ENCODE data around the gene MAPK9. TPM values are rescaled to one million over a fixed set of nuclear protein-coding genes. Genes with fewer than 3 reads are reported as not detected.
A peak's percentile ranks its signal among the peaks of the same experiment; 100 is the strongest.

The MAPK9 gene
- total RNA-seq, 1 experiment from 2014 or later, result 93.1 TPM

DNA sequence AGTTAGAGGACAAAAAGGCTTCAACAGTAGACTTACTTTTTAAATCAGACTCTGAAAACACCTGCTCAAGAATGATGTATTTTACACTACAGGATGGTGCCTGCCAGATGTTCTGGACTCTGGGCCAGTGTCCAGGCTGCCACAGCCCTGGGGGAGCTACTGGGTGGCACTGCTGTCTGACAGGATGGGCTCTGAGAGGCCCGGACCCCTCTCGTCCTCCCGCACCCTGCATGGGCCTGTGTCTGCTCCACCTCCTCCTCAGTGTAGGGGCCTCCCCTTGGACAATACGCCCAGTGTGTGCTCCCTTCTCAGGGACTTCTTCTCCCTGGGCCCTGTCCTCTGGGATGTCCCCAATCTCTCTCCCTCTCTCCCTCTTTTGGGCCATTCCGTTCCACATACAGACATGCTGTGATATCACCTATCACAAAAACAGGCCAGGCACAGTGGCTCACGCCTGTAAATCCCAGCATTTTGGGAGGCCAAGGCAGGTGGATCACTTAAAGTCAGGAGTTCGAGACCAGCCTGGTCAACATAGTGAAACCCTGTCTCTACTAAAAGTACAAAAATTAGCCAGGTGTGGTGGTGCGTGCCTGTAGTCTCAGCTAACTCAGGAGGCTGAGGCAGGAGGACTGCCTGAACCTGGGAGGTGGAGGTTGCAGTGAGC lies 37.9 kb upstream of the MAPK9 start:
- POLR2A ChIA-PET, result no interaction called here
- Mint-ChIP-seq H3K27me3 (ENCODE audit: insufficient read depth, unreplicated experiment) (peaks cover 3% of the 10 kb centered on the region), H3K4me3 (ENCODE audit: unreplicated experiment) (no peak overlapping the region), H3K27ac (ENCODE audit: unreplicated experiment) (no peak overlapping the region), H3K9me3 (ENCODE audit: unreplicated experiment) (no peaks in the 10 kb centered on the region), H3K36me3 (ENCODE audit: insufficient read depth, unreplicated experiment) (no peaks in the 10 kb centered on the region), H3K4me1 (ENCODE audit: low read depth, unreplicated experiment) (no peaks in the 10 kb centered on the region)
- Histone ChIP-seq H3K36me3 (ENCODE audit: control insufficient read depth, insufficient read depth, low read length) (no peaks in the 10 kb centered on the region), H3K9me3 (no peaks in the 10 kb centered on the region), H3K4me1 (no peaks in the 10 kb centered on the region), H3K27me3 (replicated peaks; ENCODE audit: control insufficient read depth, insufficient read depth, low read length) (no peaks in the 10 kb centered on the region), H3K4me3 (ENCODE audit: low read depth, low read length) (no peak overlapping the region)
- TF ChIP-seq, protein P1, sequence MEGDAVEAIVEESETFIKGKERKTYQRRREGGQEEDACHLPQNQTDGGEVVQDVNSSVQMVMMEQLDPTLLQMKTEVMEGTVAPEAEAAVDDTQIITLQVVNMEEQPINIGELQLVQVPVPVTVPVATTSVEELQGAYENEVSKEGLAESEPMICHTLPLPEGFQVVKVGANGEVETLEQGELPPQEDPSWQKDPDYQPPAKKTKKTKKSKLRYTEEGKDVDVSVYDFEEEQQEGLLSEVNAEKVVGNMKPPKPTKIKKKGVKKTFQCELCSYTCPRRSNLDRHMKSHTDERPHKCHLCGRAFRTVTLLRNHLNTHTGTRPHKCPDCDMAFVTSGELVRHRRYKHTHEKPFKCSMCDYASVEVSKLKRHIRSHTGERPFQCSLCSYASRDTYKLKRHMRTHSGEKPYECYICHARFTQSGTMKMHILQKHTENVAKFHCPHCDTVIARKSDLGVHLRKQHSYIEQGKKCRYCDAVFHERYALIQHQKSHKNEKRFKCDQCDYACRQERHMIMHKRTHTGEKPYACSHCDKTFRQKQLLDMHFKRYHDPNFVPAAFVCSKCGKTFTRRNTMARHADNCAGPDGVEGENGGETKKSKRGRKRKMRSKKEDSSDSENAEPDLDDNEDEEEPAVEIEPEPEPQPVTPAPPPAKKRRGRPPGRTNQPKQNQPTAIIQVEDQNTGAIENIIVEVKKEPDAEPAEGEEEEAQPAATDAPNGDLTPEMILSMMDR (IDR thresholded peaks at IDR 0.05; ENCODE audit: insufficient read depth in 1 of 2, low read depth in 1 of 2, low read length in 1 of 2, severe bottlenecking in 1 of 2, unreplicated experiment in 1 of 2), result no peak
- DNase-seq, result no peak
- no TSS peak for BruUV-seq (replicated peaks)
- CTCF ChIA-PET, result interaction anchor here (1.8 to 1.9 kb wide), 3 partner anchors 16 to 141 kb away, joined by 5 to 19 read pairs (median 7); no protein-coding TSS in a partner anchor
- intact Hi-C loops (cut with micrococcal nuclease; ENCODE audit: unreplicated experiment), result loop anchor here (2.0 kb wide), 1 partner anchor 141 kb away; no protein-coding TSS in a partner anchor

DNA sequence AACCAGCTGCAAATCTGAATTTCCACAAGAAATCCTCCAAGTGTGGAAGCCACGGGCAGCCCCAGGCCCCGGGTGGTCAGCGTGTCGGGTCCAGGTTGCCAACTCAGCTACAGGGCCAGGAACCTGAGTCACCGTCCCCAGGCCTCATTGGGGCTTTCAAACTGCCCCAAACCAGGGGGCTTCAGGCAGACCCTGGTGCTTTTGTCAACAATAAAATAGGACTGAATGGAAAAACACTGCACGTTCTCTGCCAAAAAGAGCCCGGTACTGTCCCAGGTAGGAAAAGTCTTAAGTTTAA lies 37.2 kb upstream of the MAPK9 start:
- Mint-ChIP-seq H3K4me1 (ENCODE audit: low read depth, unreplicated experiment) (no peaks in the 10 kb centered on the region), H3K9me3 (ENCODE audit: unreplicated experiment) (no peaks in the 10 kb centered on the region), H3K4me3 (ENCODE audit: unreplicated experiment) (no peak overlapping the region), H3K27ac (ENCODE audit: unreplicated experiment) (no peak overlapping the region), H3K27me3 (ENCODE audit: insufficient read depth, unreplicated experiment) (peaks cover 3% of the 10 kb centered on the region), H3K36me3 (ENCODE audit: insufficient read depth, unreplicated experiment) (no peaks in the 10 kb centered on the region)
- no peaks in the 10 kb centered on the region for H3K36me3 ChIP-seq (ENCODE audit: control insufficient read depth, insufficient read depth, low read length)
- intact Hi-C loops (cut with micrococcal nuclease; ENCODE audit: unreplicated experiment), result loop anchor here (2.0 kb wide), 1 partner anchor 142 kb away; no protein-coding TSS in a partner anchor
- POLR2A ChIA-PET, result interaction anchor here (1.0 kb wide), 1 partner anchor 15 kb away, joined by 4 read pairs; no protein-coding TSS in a partner anchor
- BruUV-seq (replicated peaks), result no TSS peak
- TF ChIP-seq, protein P1 (IDR thresholded peaks at IDR 0.05; ENCODE audit: insufficient read depth in 1 of 2, low read depth in 1 of 2, low read length in 1 of 2, severe bottlenecking in 1 of 2, unreplicated experiment in 1 of 2), result no peak
- CTCF ChIA-PET, result interaction anchor here (0.6 to 1.9 kb wide), 20 partner anchors 9 to 213 kb away, joined by 3 to 19 read pairs (median 4); partner anchors contain the start of genes MAPK9 and RASGEF1C
- no peak overlapping the region for H3K4me3 ChIP-seq (ENCODE audit: low read depth, low read length)
- no peak for DNase-seq
- no peaks in the 10 kb centered on the region for H3K9me3 ChIP-seq
- H3K4me1 ChIP-seq, result no peaks in the 10 kb centered on the region
- no peaks in the 10 kb centered on the region for H3K27me3 ChIP-seq (replicated peaks; ENCODE audit: control insufficient read depth, insufficient read depth, low read length)

DNA sequence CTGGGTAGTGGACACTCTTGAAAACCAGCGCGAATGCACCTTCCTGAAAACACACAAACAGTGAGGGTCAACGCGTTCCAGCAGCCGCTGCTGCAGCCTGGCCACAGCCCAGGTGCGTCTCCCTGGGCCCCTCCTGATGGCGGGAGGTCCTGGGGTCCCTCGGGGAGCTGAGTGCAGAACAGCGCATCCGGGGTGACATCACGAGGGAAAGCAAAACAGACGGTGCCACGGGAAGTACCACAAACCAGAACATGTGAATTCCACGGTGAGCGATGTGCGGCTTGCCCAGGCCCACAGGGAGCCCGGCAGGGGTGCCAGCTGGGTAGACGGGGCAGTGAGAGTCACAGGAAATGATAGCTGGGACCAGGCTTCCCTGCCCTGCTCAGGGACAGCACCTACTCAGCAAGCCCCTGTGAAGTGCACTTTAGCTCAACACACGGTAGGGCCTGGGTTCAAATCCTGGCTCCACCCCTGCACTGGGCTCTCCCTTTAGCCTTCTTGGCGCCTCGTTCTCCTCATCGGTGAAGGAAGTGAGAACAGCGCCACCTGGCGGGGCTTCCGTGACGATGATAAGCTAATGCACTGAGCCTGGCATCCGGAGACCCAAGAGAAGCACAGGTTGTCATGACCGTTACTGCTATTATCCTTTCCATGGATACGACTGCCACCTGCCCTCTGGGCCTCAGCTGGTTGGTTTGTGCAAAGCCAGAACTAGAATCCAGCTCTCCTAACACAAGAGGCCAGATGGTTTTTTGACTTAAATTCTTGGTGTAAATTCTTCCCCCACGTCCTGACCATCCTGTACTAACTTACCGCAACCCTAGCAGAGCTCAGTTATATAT lies 36.6 kb upstream of the MAPK9 start:
- Histone ChIP-seq H3K9me3 (no peaks in the 10 kb centered on the region), H3K4me1 (no peaks in the 10 kb centered on the region), H3K4me3 (ENCODE audit: low read depth, low read length) (no peak overlapping the region), H3K27me3 (replicated peaks; ENCODE audit: control insufficient read depth, insufficient read depth, low read length) (no peaks in the 10 kb centered on the region), H3K36me3 (ENCODE audit: control insufficient read depth, insufficient read depth, low read length) (no peaks in the 10 kb centered on the region)
- no peaks in the 10 kb centered on the region for H3K9me3 Mint-ChIP-seq (ENCODE audit: unreplicated experiment)
- no peak overlapping the region for H3K27ac Mint-ChIP-seq (ENCODE audit: unreplicated experiment)
- H3K27me3 Mint-ChIP-seq (ENCODE audit: insufficient read depth, unreplicated experiment), result peaks cover 3% of the 10 kb centered on the region
- no peaks in the 10 kb centered on the region for H3K36me3 Mint-ChIP-seq (ENCODE audit: insufficient read depth, unreplicated experiment)
- BruUV-seq (replicated peaks), result no TSS peak
- peak; percentile 82 to 84 for DNase-seq
- TF ChIP-seq, protein P1 (IDR thresholded peaks at IDR 0.05; ENCODE audit: insufficient read depth in 1 of 2, low read depth in 1 of 2, low read length in 1 of 2, severe bottlenecking in 1 of 2, unreplicated experiment in 1 of 2), result peak; percentile 82 to 91
- intact Hi-C loops (cut with micrococcal nuclease; ENCODE audit: unreplicated experiment), result loop anchor here (1.0 to 2.0 kb wide), 2 partner anchors 35 to 142 kb away; no protein-coding TSS in a partner anchor
- POLR2A ChIA-PET, result interaction anchor here (0.7 to 1.0 kb wide), 2 partner anchors 15 to 159 kb away, joined by 3 to 4 read pairs; no protein-coding TSS in a partner anchor
- H3K4me1 Mint-ChIP-seq (ENCODE audit: low read depth, unreplicated experiment), result no peaks in the 10 kb centered on the region
- CTCF ChIA-PET, result interaction anchor here (0.6 to 1.9 kb wide), 22 partner anchors 10 to 720 kb away, joined by 3 to 19 read pairs (median 4); partner anchors contain the start of genes MAPK9 and RASGEF1C
- H3K4me3 Mint-ChIP-seq (ENCODE audit: unreplicated experiment), result no peak overlapping the region
